ENCODE data around the gene CYGB. TPM values are rescaled to one million over a fixed set of nuclear protein-coding genes. Genes with fewer than 3 reads are reported as not detected.

The CYGB gene
- polyA plus RNA-seq, 3 donors: not detected

DNA sequence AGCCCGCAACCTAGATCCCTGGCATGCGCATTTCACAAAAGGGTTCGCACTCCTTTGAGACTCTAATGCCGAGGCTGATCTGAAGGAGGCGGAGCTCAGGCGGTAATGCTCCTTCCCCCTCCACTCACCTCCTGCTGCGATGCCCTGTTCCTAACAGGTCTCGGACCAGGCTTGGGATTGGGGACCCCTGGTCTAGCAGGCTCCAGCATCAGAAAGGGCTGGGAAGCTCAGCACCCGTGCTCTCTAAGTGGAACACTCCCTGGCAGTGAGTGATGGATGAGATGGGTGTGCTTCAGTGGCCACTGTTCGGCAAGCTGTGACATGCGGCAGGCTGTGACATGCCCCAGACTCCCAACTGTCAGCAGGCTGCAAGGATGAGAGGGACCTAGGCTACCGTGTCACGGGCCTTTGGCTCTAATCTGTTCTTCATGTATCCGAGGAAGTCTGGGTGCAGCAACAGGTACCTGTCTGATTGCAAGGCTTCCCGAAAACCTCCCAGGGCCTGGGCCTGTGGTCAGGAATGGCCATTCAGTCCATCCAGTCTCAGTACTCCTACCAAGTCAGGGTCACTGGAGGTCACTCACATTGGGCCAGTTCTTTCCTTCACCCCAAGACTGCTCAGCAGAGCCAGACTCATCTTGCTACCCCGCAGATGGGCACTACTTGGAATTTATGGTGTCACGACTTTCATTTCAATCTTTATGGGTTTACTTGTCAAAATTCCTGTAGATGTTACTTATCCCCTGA is 49.4 kb upstream of the CYGB start:
- intact Hi-C loops (cut with micrococcal nuclease): loop anchor here (2.0 to 10.0 kb wide), 4 partner anchors 35 to 122 kb away; partner anchors contain the start of gene AANAT (in 1 of the 2)
- H3K27me3 ChIP-seq (ENCODE audit: control insufficient read depth in 2 of 2, insufficient read depth in 2 of 2, low read length in 2 of 2): peaks cover 9 to 34% of the 10 kb centered on the region in 2 donors
- H3K9me3 Mint-ChIP-seq: peaks cover 0 to 18% (median 3%) of the 10 kb centered on the region in 7 donors

More for the DNA sequence above, 49.4 kb upstream of the CYGB start:
- Histone ChIP-seq H3K9me3 (replicated peaks in 1 of 2; ENCODE audit: control insufficient read depth in 1 of 2, insufficient read depth in 1 of 2, low read length in 2 of 2) (peaks cover 0 to 5% of the 10 kb centered on the region in 2 donors), H3K79me2 (ENCODE audit: insufficient read depth, low read length) (no peaks in the 10 kb centered on the region), H3K4me3 (replicated peaks in 1 of 3; ENCODE audit: low read depth in 2 of 3, low read length in 3 of 3) (peak overlapping the region in 1 of 3 experiments; percentile 19), H3K36me3 (replicated peaks in 1 of 2; ENCODE audit: control insufficient read depth in 1 of 2, insufficient read depth in 2 of 2, low read length in 2 of 2) (no peaks in the 10 kb centered on the region), H3K4me2 (replicated peaks; ENCODE audit: extremely low read depth, low read length, poor library complexity, severe bottlenecking) (peak overlapping the region; percentile 76), H4K20me1 (ENCODE audit: insufficient read depth, low read length) (no peaks in the 10 kb centered on the region), H2AFZ (ENCODE audit: insufficient read depth, low read depth, low read length, poor library complexity, severe bottlenecking) (no peak overlapping the region), H3K27ac (ENCODE audit: low read depth in 1 of 2, low read length in 2 of 2) (no peak overlapping the region), H3K9ac (ENCODE audit: insufficient read depth, low read length, poor library complexity, severe bottlenecking) (no peak overlapping the region), H3K4me1 (ENCODE audit: control insufficient read depth in 1 of 2, insufficient read depth in 2 of 2, low read length in 2 of 2) (peaks cover 19 to 21% of the 10 kb centered on the region in 2 donors)
- WGBS (ENCODE audit: insufficient coverage): 43% methylated on average over 15 of the region's 17 CpGs
- Mint-ChIP-seq H3K36me3 (peaks cover 7 to 22% of the 10 kb centered on the region in 2 donors), H3K27ac (peak overlapping the region in 1 of 7 donors; percentile 19), H3K27me3 (ENCODE audit: low read depth in 3 of 3) (peaks cover 47 to 68% (median 48%) of the 10 kb centered on the region in 3 donors), H3K4me1 (peaks cover 31% of the 10 kb centered on the region), H3K4me3 (peak overlapping the region; percentile 74 to 76)
- peak in 1 of 3 donors; percentile 20 for DNase-seq
- TF ChIP-seq, protein P1, sequence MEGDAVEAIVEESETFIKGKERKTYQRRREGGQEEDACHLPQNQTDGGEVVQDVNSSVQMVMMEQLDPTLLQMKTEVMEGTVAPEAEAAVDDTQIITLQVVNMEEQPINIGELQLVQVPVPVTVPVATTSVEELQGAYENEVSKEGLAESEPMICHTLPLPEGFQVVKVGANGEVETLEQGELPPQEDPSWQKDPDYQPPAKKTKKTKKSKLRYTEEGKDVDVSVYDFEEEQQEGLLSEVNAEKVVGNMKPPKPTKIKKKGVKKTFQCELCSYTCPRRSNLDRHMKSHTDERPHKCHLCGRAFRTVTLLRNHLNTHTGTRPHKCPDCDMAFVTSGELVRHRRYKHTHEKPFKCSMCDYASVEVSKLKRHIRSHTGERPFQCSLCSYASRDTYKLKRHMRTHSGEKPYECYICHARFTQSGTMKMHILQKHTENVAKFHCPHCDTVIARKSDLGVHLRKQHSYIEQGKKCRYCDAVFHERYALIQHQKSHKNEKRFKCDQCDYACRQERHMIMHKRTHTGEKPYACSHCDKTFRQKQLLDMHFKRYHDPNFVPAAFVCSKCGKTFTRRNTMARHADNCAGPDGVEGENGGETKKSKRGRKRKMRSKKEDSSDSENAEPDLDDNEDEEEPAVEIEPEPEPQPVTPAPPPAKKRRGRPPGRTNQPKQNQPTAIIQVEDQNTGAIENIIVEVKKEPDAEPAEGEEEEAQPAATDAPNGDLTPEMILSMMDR (IDR thresholded peaks at IDR 0.05): no peak
